AML-193 (cell line): ENCODE results near the gene ZBTB42.

Experiments used
- DNase-seq, 2 experiments: peaks; one replicate each; lab custom pipeline; 2025; lab: John Stamatoyannopoulos, UW

The ZBTB42 gene

DNA sequence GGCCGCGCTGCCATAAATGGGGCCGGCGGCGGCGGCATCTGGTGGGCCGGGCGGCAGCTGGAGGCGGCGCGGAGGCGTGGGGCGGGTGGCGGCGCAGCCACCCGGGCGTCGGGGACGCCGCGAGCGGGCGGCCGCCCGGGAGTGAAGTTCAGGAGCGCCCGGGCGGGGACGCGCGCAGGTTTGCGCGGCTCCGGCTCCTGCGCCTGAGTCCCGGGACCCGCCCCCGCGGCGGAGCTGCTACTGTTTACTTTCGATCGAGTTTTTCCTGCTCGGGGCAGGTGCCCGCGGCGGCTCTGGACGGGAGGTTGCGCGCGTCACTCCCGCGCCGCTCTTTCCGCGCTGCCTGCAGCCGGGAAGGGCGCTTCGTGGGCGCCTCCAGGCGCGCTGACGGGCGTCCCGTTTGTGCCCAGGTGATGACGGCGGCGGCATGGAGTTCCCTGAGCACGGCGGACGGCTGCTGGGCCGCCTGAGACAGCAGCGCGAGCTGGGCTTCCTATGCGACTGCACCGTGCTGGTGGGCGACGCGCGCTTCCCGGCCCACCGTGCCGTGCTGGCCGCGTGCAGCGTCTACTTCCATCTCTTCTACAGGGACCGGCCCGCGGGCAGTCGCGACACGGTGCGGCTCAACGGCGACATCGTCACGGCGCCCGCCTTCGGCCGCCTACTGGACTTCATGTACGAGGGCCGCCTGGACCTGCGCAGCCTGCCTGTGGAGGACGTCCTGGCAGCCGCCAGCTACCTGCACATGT, at the start of gene ZBTB42:
ZBTB42 (plus strand) TSS at position 331 of the 749 bp plus-strand sequence; CDS start at position 428, 97 bp downstream.
- no peak for DNase-seq

- peak; percentile 40 to 54 for DNase-seq
Observed at GRCh38 chr14:104751539-104752422, 49.1 kb upstream of the ZBTB42 start.

DNA sequence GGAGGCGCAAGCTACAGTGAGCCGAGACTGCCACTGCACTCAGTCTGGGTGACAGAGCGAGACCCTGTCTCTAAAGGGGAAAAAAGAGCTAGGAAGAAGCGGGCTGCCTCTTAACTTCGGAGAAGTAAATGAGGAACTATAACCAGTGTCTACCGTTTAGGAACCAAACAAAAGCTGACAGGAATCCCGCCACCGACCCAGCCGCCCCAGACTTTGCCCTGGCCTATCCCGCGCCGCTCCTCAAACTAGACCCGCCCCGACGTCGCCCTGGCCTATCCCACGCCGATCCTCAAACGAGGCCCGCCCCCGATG, 48.5 kb upstream of the ZBTB42 start:
- DNase-seq, result peak in 1 of 2 experiments; percentile 100

DNA sequence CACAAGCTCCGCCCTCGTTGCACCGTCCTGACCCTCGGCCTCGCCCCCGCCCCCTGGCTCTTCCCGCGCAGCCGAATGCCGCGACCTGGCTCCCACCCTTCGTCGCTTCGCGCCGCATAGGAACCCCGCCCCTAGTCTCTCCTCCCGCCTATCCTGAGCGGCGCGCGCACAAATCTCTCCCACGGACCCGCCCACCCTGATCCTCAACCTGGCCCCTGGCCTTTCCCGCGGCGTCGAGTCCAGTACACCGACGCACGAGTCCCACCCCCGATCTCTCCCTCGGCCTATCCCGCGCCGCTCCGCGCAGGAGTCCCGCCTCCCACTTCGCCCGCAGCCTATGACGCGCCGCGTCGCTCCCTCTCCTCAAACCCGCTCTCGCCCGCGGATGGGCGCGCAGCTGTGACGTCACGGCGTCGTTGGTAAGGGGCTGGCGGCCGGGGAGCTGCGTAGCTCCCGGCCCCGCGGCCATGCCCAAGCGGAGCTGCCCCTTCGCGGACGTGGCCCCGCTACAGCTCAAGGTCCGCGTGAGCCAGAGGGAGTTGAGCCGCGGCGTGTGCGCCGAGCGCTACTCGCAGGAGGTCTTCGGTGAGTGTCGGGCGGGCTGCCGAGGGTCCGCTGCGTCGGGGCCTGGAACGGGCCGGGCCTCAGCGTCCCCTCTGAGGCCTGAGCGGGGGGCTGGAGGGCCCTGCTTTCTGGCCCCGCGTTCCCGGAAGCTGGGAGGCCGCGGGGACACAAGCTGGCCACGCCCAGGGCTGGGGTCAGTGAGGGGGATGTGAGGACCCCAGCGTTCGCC, 48.0 kb upstream of the ZBTB42 start, which contains the start of gene SIVA1:
SIVA1 (plus strand) TSS at position 413 of the 793 bp plus-strand sequence; CDS start at position 468, 55 bp downstream.
- peak; percentile 99 to 100 for DNase-seq

- DNase-seq, result no peak
Observed at GRCh38 chr14:104753528-104754212, 47.2 kb upstream of the ZBTB42 start.

DNA sequence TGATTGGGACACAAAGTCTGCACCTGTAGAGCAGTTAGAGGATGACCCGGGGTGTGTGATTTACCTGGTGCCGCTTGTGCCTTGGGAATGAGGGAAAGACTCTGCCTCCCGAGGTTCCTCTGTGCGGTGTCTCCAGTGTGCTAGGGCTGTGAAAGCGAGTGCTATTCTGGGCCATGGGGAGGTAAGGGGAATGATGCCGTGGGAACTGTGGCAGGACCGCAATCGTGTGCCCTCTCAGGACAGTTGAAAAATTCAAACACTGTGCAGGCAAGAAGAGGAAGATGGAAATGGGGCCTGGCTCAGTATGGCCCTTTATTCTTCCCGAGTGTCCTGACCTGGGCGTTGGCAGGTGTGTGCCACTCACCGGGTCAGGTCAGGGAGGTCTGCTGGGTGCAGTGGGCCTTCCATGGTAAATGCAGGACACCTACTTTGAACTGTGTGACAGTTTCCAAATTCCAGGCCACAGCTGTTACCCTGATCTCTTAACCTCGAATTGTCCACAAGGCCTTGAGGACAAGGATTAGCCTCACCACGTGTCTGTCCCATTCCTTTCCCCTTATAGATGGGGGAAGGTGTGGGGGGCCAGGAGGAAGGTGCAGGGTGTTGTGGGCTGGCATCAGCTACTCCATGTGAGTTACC, 46.6 kb upstream of the ZBTB42 start:
- no peak for DNase-seq

- DNase-seq, result no peak
Observed at GRCh38 chr14:104755621-104756020, 45.3 kb upstream of the ZBTB42 start.

GRCh38 chr14:104756477-104757237, 44.2 kb upstream of the ZBTB42 start:
- DNase-seq, result no peak

GRCh38 chr14:104757238-104757585, 43.7 kb upstream of the ZBTB42 start:
- no peak for DNase-seq

DNA sequence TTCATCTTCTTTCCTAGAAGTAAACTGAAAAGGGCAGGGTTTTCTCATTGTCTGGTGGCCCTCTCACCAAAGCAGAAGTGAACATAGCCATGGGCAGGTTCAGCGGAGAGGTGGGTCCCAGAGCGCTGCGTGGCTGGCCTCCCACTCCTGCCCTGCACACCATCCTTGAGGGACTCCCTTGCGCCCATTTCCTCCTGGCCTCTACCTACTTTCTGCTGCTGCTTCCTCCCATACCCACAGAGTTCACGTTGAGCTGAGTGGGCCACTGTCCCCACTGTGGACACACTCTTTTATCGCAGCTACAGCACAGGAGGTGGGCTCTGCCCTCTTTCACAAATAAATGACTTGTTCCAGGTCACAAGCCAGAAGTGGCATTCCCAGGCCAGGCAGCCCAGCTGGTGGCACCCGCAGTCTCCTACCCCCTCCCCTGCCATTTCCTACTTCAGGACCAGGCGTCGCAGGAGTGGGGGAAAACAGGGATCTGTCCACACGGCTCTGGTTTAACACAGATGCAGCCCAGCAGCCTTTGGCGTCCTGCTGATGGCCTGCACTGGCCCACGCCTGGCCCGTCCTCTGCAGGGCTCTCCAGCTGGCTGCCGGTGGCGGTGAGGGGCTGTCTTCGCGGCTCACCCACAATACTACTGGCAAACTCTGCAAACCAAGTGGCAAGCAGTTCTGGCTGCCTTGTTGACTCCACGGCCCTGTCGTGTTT, 43.1 kb upstream of the ZBTB42 start:
- no peak for DNase-seq

- no peak for DNase-seq
Observed at GRCh38 chr14:104758981-104759969, 41.6 kb upstream of the ZBTB42 start.

DNA sequence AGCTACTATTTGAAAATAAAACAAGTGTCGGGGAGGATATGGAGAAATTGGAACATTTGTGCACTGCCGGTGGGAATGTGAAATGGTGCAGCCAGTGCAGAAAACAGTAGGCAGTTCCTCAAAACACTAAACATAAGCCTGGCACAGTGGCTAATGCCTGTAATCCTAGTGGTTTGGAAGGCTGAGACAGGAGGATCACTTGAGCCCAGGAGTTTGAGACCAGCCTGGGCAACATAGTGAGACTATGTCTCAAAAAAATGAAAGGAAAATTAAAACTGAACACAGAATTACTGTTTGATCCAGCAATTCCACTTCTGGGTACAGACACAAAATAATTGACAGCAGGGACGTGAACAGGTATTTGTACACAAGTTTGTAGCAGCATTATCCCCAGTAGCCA, 35.4 kb upstream of the ZBTB42 start:
- no peak for DNase-seq

GRCh38 chr14:104766256-104766862, 34.5 kb upstream of the ZBTB42 start:
- DNase-seq, result no peak

GRCh38 chr14:104766863-104767633, 33.9 kb upstream of the ZBTB42 start:
- DNase-seq, result no peak

DNA sequence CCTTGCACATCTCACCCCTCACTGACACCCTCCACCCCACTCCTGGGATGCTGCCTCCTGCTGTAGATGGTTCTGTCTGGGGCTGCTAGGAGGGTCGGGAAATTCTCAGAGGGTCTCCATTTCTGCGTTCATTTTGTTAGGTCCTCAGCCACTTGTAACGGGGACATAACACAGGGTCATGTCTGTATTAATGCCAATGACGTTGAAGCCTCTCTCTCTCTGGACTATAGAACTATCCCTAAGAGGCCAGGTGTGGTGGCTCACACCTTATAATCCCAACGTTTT, 33.3 kb upstream of the ZBTB42 start:
- no peak for DNase-seq

- peak; percentile 53 to 64 for DNase-seq
Observed at GRCh38 chr14:104768437-104769323, 32.2 kb upstream of the ZBTB42 start.
